G401.6 (cell line): ENCODE results near the gene TRIM4.

Experiments used
- FAIRE-seq: peaks from 2 replicates; lab custom pipeline; 2012; peaks lifted over from hg19 to GRCh38; lab: Jason Lieb, UNC

TRIM4 gene

GRCh38 chr7:99843808-99844207 lies 75.5 kb downstream of the TRIM4 start:
- FAIRE-seq, result no peak

GRCh38 chr7:99842926-99843325 lies 76.4 kb downstream of the TRIM4 start:
- FAIRE-seq, result no peak
